ENCODE data around the gene RFX8. TPM values are rescaled to one million over a fixed set of nuclear protein-coding genes. Genes with fewer than 3 reads are reported as not detected.

Gene RFX8
- total and polyA plus RNA-seq, 2 of the 8 experiments (the other 6 are each of a cell fraction or from before 2014, with no cell fraction given): 0.60 to 0.97 TPM

GRCh38 chr2:101463911-101464641, 10.8 kb downstream of the RFX8 start:
- no peak overlapping the region for H3K4me3 ChIP-seq (ENCODE audit: extremely low read depth in 1 of 4, insufficient read depth in 2 of 4, low read depth in 3 of 4, low read length in 4 of 4)
- H3K14ac ChIP-seq (ENCODE audit: insufficient read length): no peak overlapping the region
- no peak overlapping the region for H2BK120ac ChIP-seq (replicated peaks; ENCODE audit: low read depth, low read length)
- no peak overlapping the region for H4K8ac ChIP-seq (ENCODE audit: extremely low read depth, insufficient read depth, low read length)
- 84% methylated on average over 11 of the region's 11 CpGs; no CpG with 5 or more reads in 1 of the 2 experiments for WGBS, 2 experiments (ENCODE audit: extremely low coverage in 1 of 2, insufficient coverage in 1 of 2, insufficient read length in 1 of 2, insufficient replicate concordance in 2 of 2, low coverage in 1 of 2, low lambda C conversion rate in 2 of 2, missing lambda C conversion rate in 1 of 2)
- no peaks in the 10 kb centered on the region for H3K79me1 ChIP-seq (ENCODE audit: low read depth, low read length)
- H3K79me2 ChIP-seq (ENCODE audit: control insufficient read depth in 1 of 2, insufficient read depth in 2 of 2, low read length in 2 of 2): no peaks in the 10 kb centered on the region
- no peak overlapping the region for H3K4ac ChIP-seq (replicated peaks; ENCODE audit: insufficient read length, low read depth, low read length)
- peaks cover 0 to 2% of the 10 kb centered on the region in 2 experiments; a peak in 1 of 4 replicates for H3K9me3 ChIP-seq (ENCODE audit: insufficient read depth in 2 of 2, low read depth in 1 of 2, low read length in 1 of 2)
- H3K18ac ChIP-seq (ENCODE audit: extremely low read depth, low read length): no peak overlapping the region
- ChIA-PET POLR2A (ENCODE audit: partially characterized antibody) (interaction anchor here (1.5 kb wide), 1 partner anchor 10 kb away, joined by 5 read pairs; no protein-coding TSS in a partner anchor), CTCF (ENCODE audit: partially characterized antibody) (interaction anchor here (0.6 to 1.5 kb wide), 5 partner anchors 9 to 121 kb away, joined by 3 to 4 read pairs (median 3); no protein-coding TSS in a partner anchor)
- H2BK15ac ChIP-seq (ENCODE audit: low read length): no peak overlapping the region
- H3K27ac ChIP-seq (ENCODE audit: low read depth, low read length): no peak overlapping the region
- FAIRE-seq (no peak), DNase-seq (ENCODE audit: low read depth in 1 of 2, low spot score in 2 of 2) (no peak)
- H2BK5ac ChIP-seq (ENCODE audit: low read depth, low read length): no peak overlapping the region
- H2BK12ac ChIP-seq (ENCODE audit: low read depth, low read length): no peak overlapping the region
- no peak overlapping the region for H2BK20ac ChIP-seq (ENCODE audit: low read length)
- H3K4me2 ChIP-seq (ENCODE audit: insufficient read depth in 1 of 2, low read depth in 2 of 2, low read length in 2 of 2): no peak overlapping the region
- H2AFZ ChIP-seq (ENCODE audit: low read length): no peak overlapping the region
- no peak overlapping the region for H4K5ac ChIP-seq (ENCODE audit: insufficient read length, low read depth, low read length)
- no peaks in the 10 kb centered on the region for H3K23me2 ChIP-seq (ENCODE audit: low read depth, low read length)
- H4K20me1 ChIP-seq (replicated peaks in 1 of 2; ENCODE audit: control insufficient read depth in 1 of 2, insufficient read depth in 2 of 2, low read length in 2 of 2): no peaks in the 10 kb centered on the region
- no peak overlapping the region for H4K91ac ChIP-seq (replicated peaks; ENCODE audit: insufficient read length, low read length)
- no peak overlapping the region for H3K23ac ChIP-seq (ENCODE audit: insufficient read length)
- H3K36me3 ChIP-seq (ENCODE audit: control insufficient read depth in 2 of 4, insufficient read depth in 4 of 4, low read length in 3 of 4): no peaks in the 10 kb centered on the region
- H3K4me1 ChIP-seq (replicated peaks in 1 of 4; ENCODE audit: control insufficient read depth in 3 of 4, insufficient read depth in 4 of 4, low read length in 3 of 4): peaks cover 3 to 10% (median 7%) of the 10 kb centered on the region in 4 experiments; a peak in 6 of 7 replicates
- H2AK5ac ChIP-seq (ENCODE audit: low read depth, low read length): no peak overlapping the region
- no peak overlapping the region for H3K9ac ChIP-seq (replicated peaks in 1 of 4; ENCODE audit: extremely low read depth in 1 of 4, low read depth in 3 of 4, low read length in 3 of 4)
- no peaks in the 10 kb centered on the region; a peak in 1 of 7 replicates for H3K27me3 ChIP-seq (replicated peaks in 1 of 4; ENCODE audit: control insufficient read depth in 3 of 4, extremely low read depth in 1 of 4, insufficient read depth in 3 of 4, low read length in 3 of 4)
- no peak overlapping the region for H3K56ac ChIP-seq (replicated peaks; ENCODE audit: insufficient read length, low read depth, low read length)
- no peak for TF ChIP-seq CTBP2 (IDR thresholded peaks at IDR 0.05; ENCODE audit: borderline replicate concordance, insufficient read depth, insufficient read length, low read length)

Measured in H1 (cell line).